ENCODE data around the gene TMEM138.
A peak's percentile ranks its signal among the peaks of the same experiment; 100 is the strongest.

The TMEM138 gene

DNA sequence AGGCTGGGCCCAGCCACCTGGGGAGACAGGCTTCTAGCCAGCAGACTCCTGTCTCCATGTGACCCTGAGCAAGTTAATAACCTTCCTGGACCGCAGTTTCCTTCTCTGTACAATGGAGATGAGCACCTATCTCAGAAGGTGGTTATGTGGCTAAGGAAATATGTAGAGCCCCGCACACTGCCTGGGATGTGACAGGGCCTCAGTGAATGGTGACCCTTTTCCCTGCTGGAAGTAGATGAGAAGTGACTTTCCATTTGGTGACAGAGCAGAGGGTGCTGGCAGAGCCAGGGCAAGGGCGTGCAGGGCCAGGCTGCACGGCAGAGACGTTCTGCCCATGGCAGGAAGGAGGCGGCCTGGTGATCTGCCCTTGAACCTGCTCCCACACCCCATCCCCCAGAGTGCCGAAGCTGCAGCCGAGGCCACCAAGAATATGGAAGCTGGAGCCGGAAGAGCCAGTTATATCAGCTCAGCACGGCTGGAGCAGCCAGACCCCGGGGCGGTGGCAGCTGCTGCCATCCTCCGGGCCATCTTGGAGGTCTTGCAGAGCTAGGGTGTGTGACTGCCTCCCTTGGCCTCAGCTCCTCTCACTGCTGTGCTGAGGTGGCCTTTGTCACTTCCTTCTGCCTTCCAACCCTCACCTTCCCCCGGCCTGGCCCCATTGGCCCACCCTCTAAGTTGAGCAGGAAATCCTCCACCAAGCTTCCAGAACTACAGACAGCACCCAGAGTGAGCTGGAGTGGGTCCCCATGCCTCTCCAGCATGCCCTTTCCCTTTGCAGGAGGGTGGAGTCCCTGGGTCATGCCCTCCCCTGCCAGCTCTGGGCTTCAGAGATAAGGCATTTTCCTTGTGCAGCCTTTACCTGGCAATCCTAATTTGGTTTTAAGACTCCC lies 16.0 kb upstream of the TMEM138 start:
- TF ChIP-seq, protein P1, sequence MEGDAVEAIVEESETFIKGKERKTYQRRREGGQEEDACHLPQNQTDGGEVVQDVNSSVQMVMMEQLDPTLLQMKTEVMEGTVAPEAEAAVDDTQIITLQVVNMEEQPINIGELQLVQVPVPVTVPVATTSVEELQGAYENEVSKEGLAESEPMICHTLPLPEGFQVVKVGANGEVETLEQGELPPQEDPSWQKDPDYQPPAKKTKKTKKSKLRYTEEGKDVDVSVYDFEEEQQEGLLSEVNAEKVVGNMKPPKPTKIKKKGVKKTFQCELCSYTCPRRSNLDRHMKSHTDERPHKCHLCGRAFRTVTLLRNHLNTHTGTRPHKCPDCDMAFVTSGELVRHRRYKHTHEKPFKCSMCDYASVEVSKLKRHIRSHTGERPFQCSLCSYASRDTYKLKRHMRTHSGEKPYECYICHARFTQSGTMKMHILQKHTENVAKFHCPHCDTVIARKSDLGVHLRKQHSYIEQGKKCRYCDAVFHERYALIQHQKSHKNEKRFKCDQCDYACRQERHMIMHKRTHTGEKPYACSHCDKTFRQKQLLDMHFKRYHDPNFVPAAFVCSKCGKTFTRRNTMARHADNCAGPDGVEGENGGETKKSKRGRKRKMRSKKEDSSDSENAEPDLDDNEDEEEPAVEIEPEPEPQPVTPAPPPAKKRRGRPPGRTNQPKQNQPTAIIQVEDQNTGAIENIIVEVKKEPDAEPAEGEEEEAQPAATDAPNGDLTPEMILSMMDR (conservative IDR thresholded peaks at IDR 0.05; ENCODE audit: low read depth): no peak
- POLR2A ChIA-PET (ENCODE audit: low non-redundant PET): interaction anchor here (0.9 kb wide), 1 partner anchor 15 kb away, joined by 3 read pairs; no protein-coding TSS in a partner anchor
- CTCF ChIA-PET: interaction anchor here (0.7 to 1.2 kb wide), 3 partner anchors 10 to 996 kb away, joined by 3 to 8 read pairs (median 3); no protein-coding TSS in a partner anchor
- peak overlapping the region; percentile 52 for H3K27ac ChIP-seq
- DNase-seq (ENCODE audit: low spot score): no peak

DNA sequence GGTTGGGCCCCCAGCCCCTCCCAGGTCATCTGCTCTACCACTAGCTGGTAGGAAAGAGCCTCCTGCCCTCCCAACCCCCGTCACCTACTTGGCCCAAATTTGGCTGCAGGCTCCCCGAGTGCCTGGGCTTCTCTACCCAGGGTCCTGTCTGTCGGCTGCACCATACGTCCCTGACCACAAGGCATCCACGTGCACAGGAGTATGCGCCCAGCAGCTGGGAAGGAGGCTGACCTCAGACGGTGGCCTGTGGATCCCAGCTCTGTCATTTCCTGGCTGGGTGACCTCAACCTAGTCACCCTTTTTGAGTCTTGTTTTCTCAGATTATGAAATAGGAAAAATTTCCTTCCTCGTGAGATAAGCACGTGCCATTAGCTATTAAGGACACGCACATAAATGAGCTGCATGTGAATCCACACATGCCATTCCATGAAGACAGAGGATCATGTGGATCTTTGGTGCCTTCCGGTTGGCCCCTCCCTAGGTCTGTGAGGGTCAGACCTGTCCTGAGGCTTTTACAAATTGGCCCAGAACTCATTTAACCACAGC lies 14.2 kb upstream of the TMEM138 start:
- ChIA-PET CTCF (interaction anchor here (1.0 to 4.0 kb wide), 3 partner anchors 12 to 38 kb away, joined by 4 to 13 read pairs (median 6); no protein-coding TSS in a partner anchor), POLR2A (ENCODE audit: low non-redundant PET) (interaction anchor here (1.4 kb wide), 1 partner anchor 38 kb away, joined by 3 read pairs; no protein-coding TSS in a partner anchor)
- TF ChIP-seq, protein P1 (conservative IDR thresholded peaks at IDR 0.05; ENCODE audit: low read depth): no peak
- no peak for DNase-seq (ENCODE audit: low spot score)
- peak overlapping the region; percentile 52 for H3K27ac ChIP-seq

DNA sequence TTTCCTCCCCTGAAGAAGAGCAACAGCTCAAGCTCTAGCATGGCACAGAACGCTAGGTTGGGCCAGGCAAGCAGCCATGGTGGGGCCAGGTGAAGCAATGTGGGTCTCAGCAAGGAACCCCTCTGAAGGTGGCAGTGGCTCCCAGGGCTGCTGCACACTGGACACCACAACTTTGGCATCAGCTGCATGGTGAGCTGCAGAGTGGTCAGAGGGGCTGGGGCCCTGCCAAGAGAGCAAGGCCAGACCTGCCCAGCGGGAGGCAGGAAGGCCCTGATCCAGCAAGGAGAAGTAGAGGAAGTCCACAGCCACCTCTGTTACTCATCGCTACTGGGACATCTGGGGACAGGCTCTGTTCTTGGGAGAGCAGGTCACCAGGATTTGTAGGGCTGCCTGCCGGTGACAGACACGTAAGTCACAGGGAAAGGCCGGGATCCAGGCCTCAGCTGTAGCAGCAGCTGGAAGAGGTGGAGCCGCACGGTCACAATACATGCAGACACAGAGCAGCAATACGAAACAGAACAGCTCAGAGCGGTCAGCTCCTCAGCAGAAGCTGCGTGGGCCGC lies 12.9 kb upstream of the TMEM138 start:
- H3K27ac ChIP-seq: peak overlapping the region; percentile 56
- ChIA-PET POLR2A (ENCODE audit: low non-redundant PET) (interaction anchor here (1.2 to 1.4 kb wide), 2 partner anchors 12 to 37 kb away, joined by 3 read pairs; partner anchors contain the start of genes CYB561A3 and TMEM138), CTCF (interaction anchor here (1.3 to 4.0 kb wide), 2 partner anchors 13 to 36 kb away, joined by 6 to 13 read pairs; no protein-coding TSS in a partner anchor)
- no peak for DNase-seq (ENCODE audit: low spot score)
- TF ChIP-seq, protein P1 (conservative IDR thresholded peaks at IDR 0.05; ENCODE audit: low read depth): no peak

DNA sequence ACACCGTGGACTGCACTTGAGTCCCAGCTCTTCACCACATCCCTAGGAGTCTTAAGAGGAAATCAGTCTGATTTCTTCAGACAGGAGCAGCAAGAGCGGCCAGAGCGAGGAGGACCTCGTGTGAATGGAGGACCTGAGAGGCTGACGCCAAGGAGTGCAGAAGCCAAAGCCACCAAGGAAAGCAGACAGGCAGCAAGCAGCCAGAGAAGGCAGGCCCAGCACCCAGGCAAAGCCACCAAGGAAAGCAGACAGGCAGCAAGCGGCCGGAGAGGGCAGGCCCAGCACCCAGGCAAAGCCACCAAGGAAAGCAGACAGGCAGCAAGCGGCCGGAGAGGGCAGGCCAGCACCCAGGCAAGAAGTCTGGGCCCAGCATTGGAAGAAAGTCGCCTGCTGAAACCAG lies 12.3 kb upstream of the TMEM138 start:
- ChIA-PET CTCF (interaction anchor here (4.0 kb wide), 1 partner anchor 14 kb away, joined by 13 read pairs; no protein-coding TSS in a partner anchor), POLR2A (ENCODE audit: low non-redundant PET) (interaction anchor here (1.2 kb wide), 1 partner anchor 12 kb away, joined by 3 read pairs; the partner anchor contains the start of genes CYB561A3 and TMEM138)
- TF ChIP-seq, protein P1 (conservative IDR thresholded peaks at IDR 0.05; ENCODE audit: low read depth): no peak
- DNase-seq (ENCODE audit: low spot score): no peak
- peak overlapping the region; percentile 56 for H3K27ac ChIP-seq

DNA sequence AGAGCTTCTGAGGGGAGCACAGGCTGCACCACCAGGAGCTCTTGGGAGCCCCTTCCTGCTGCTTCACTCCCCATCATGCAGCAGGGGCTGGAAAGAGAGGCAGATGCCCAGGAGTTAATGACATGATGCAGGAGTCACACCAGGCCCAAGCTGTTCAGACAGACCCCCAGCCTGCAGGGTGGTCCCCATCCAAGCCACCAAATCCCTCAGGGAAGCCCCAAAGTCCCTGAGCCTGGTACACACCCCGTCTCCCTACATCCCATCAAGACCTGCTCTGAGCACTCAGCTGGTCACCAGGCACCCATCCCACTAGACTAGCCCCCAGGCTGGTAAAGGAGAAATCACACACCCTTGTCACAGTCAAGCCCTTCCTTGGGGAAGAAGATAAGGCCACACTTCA lies 11.8 kb upstream of the TMEM138 start:
- no peak for DNase-seq (ENCODE audit: low spot score)
- TF ChIP-seq, protein P1 (conservative IDR thresholded peaks at IDR 0.05; ENCODE audit: low read depth): no peak
- CTCF ChIA-PET: interaction anchor here (4.0 kb wide), 1 partner anchor 14 kb away, joined by 13 read pairs; no protein-coding TSS in a partner anchor
- POLR2A ChIA-PET (ENCODE audit: low non-redundant PET): interaction anchor here (1.2 kb wide), 1 partner anchor 11 kb away, joined by 3 read pairs; the partner anchor contains the start of genes CYB561A3 and TMEM138
- peak overlapping the region; percentile 56 for H3K27ac ChIP-seq

DNA sequence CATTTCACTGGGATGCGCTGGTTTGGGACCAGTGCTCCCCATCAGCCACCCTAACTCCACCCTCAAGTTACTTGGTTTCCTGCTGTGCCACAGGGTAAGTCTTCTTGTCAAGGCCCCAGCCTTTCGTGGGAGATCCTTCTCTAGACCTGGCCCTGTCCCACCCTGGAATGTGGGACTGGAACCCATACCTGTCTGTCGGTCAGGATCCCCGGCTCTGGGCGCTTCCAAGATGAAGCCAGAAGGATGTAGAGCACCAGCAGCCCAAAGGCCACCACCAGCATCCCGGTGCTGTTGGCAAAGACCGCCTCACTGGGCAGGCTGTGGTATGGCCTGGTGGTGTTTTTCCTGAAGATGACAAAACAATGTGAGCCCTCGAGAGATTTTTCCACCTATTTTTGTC lies 11.4 kb upstream of the TMEM138 start:
- no peak for DNase-seq (ENCODE audit: low spot score)
- POLR2A ChIA-PET (ENCODE audit: low non-redundant PET): no interaction called here
- CTCF ChIA-PET: interaction anchor here (4.0 kb wide), 1 partner anchor 15 kb away, joined by 13 read pairs; no protein-coding TSS in a partner anchor
- TF ChIP-seq, protein P1 (conservative IDR thresholded peaks at IDR 0.05; ENCODE audit: low read depth): no peak
- peak overlapping the region; percentile 56 for H3K27ac ChIP-seq

Data from RWPE1 (cell line).